NCI-H446 (cell line): ENCODE measurements around the gene PTPRA.
"Not testable (repeated sequence)": the region's sequence is repeated elsewhere in the genome, so short reads cannot be mapped to it uniquely, and the experiment has no call there.

ENCODE experiments used
- DNase-seq, 2 experiments: peaks; one replicate each; lab custom pipeline; 2025; lab: John Stamatoyannopoulos, UW

Gene PTPRA

GRCh38 chr20:3073251-3073643 lies 200.0 kb downstream of the PTPRA start:
- DNase-seq = not testable (repeated sequence)

GRCh38 chr20:3074812-3075211 lies 201.5 kb downstream of the PTPRA start:
- DNase-seq = no peak

GRCh38 chr20:3075315-3075714 lies 202.0 kb downstream of the PTPRA start:
- not testable (repeated sequence) for DNase-seq

DNA sequence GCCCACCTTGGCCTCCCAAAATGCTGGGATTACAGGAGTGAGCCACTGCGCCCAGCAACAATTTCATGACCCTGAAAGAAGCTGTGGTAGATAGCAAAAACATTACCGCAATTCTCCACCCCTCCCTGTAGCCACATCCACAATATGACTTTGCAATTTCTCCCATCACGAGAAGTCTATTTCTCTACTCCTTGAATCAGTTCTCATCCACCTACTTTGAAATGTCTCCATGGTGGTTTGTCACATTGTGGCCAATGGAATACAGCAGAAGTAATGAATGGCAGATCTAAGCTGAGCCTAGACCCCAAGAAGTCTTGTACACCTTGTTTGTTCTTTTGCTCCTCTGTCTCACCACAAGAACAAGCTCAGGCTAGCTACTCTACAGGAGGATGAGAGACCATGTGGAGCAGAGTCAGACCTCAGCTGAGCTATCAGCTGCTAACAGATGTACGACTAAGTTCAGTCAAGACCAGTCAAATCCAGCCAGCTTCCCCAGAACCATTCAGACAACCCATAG lies 204.4 kb downstream of the PTPRA start:
- DNase-seq = no peak

DNA sequence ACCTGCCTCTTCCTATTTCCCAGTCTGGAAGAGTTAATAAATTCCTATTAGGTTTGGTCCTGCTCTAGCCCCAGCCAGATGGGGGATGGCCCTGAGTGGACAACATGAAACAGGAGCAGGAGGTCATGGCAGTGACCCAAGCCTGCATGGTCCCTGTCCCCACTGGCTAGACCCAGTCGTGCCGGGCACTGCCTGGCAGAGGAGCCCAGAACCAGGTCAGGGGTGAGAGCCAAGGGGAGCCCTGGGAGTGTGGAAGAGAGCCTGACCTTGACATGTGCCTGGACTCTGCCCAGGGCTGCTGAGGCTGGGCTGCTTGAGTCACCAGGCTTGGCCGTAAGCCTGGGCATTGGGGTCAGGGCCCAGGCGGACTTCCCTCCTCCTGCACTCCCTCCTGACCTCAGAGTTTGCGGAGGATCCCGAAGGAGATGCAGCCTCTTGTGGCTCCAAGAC lies 207.7 kb downstream of the PTPRA start:
- DNase-seq = no peak

- no peak for DNase-seq
Observed at GRCh38 chr20:3081641-3082040, 208.4 kb downstream of the PTPRA start.

GRCh38 chr20:3082306-3082951 lies 209.1 kb downstream of the PTPRA start:
- DNase-seq = no peak

- no peak for DNase-seq
Observed at GRCh38 chr20:3082955-3083952, 210.0 kb downstream of the PTPRA start.

GRCh38 chr20:3084283-3084985 lies 211.2 kb downstream of the PTPRA start, which contains the start of gene AVP:
AVP (minus strand) TSS chr20:3084724; CDS start chr20:3084674, 50 bp downstream.
- no peak for DNase-seq

DNA sequence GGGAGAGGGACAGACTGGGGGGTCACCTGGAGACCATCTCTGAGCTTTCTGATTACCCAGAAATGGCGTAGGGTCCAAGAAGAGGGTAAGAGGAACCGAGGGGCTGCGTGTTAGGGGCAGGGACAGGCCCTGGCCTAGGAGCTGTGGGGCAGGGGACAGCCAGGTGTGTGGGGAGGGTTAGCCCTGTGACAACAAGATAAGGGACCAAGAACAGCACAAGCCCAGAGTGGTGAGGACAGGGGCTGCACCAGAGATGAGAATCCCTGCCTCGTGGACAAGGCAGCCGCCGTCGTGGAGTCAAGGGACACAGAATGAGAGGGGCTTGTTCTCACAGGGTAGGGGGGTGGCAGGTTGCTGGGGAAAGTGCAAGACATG lies 211.7 kb downstream of the PTPRA start:
- DNase-seq = no peak

DNA sequence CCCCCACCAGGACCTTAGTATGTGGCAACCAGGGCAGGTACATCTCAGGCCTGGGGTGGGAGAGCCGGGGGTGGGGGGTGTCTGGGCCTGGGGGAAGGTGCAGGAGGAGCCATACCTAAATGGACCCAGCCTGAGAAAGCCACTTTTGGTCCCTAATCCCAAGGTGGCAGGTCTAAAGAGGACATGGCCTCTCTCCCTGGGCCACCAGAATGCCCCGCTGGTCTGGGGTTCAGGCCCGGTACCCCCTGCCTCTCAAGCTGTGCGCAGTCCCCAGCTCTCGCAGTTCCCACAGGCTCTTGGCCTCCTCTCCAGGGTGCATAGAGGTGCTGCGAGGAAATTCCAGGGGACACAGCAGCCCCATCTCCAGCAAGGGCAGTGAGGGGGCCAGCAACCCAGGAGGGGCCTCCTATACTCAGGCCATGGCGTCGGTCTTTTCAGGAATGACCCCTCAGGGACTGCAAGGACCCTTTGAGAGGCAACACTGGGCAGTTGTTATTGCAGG lies 212.3 kb downstream of the PTPRA start:
- DNase-seq = no peak

GRCh38 chr20:3088031-3088430 lies 214.8 kb downstream of the PTPRA start:
- DNase-seq = no peak
